ENCODE results near the gene ERAP2.
"Not testable (repeated sequence)": the region's sequence is repeated elsewhere in the genome, so short reads cannot be mapped to it uniquely, and the experiment has no call there.

Gene ERAP2, protein sequence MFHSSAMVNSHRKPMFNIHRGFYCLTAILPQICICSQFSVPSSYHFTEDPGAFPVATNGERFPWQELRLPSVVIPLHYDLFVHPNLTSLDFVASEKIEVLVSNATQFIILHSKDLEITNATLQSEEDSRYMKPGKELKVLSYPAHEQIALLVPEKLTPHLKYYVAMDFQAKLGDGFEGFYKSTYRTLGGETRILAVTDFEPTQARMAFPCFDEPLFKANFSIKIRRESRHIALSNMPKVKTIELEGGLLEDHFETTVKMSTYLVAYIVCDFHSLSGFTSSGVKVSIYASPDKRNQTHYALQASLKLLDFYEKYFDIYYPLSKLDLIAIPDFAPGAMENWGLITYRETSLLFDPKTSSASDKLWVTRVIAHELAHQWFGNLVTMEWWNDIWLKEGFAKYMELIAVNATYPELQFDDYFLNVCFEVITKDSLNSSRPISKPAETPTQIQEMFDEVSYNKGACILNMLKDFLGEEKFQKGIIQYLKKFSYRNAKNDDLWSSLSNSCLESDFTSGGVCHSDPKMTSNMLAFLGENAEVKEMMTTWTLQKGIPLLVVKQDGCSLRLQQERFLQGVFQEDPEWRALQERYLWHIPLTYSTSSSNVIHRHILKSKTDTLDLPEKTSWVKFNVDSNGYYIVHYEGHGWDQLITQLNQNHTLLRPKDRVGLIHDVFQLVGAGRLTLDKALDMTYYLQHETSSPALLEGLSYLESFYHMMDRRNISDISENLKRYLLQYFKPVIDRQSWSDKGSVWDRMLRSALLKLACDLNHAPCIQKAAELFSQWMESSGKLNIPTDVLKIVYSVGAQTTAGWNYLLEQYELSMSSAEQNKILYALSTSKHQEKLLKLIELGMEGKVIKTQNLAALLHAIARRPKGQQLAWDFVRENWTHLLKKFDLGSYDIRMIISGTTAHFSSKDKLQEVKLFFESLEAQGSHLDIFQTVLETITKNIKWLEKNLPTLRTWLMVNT

DNA sequence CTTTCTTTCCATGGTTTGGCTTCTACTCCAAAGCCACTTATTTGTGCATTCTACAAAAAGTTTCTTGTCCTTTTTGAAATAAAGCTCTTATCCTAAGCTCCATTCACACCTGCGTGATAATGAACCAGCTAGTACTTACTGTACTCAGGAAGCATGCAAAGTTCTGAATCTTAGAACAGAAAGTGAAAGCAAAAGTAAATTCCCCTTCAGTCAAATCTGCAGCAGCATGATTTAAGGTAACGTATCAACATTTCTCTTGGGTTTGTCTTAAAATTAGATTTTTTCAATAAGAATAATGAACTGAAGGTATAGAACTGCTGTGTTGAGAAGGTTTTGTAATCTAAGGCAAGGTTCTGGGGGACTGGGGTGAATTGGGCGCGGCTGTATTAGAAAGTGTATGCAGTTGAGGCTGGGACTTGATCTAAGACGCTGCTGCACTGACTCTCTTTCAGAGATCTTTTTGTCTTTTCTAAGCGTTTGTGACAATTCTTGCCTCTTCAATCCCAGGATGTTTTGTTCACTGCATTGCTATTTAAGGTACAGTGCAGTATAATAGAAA, at the start of gene ERAP2:
Gene ERAP2, plus strand, starts transcription at position 209 of the 559 bp plus-strand sequence. CDS start 3,186 bp downstream, outside the sequence.
- DNase-seq: peak in 1 of 2 experiments; percentile 31

DNA sequence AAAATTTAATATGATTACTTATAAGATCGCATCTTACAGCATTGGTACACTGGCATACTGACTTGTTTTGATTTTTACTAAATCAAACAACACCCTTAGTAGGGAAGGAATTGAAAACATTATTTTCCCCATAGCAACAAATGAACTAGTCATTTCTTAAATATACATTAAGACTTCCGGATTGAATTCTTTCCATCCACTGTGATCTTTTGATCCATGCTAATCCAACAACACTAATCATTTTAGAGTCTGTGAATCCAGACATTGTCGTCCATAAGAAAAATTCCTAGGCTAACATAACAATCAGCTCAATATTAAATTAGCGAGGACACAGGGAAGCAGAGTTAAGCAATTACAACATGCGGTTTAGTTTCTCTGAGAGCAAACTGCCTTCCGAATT, 47.0 kb upstream of the ERAP2 start:
- DNase-seq: no peak

DNA sequence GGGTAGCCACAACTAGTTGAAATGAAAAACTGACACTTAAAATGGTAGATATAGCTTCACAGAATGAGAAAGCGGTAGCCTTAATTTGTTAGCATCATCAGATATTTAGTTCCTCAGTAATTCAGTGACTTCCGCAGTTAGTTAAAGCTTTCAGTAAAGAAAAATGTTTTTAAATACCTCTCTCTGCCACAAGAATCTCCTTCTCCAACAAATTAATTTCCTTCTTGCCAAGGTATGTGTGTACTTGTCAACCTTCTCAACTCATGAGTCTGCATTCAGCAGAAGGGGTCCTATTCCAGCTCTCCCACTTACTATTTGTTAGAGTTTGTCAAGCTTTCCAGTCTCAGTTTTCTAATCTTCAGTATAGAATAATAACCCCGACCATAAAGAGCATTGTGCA, 42.3 kb upstream of the ERAP2 start:
- no peak for DNase-seq

DNA sequence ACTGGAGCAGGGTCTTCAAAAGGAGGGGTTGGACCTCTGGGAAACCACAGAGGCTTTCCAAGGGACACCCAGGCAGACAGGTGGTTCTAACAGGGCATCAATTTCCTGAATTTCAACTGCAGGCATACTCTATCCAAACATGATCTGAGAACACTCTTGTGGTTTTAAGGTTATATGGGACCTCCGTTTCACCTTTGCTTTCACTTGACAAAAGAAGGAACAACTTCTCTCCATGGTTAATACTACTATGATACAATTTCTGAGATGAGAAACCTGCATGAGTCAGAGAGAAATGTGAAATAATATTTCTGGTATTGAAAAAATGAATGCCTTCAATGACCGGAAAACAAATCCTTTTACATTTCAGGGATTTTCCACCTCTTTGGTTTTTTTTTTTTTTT, 40.5 kb upstream of the ERAP2 start:
- DNase-seq: no peak

DNA sequence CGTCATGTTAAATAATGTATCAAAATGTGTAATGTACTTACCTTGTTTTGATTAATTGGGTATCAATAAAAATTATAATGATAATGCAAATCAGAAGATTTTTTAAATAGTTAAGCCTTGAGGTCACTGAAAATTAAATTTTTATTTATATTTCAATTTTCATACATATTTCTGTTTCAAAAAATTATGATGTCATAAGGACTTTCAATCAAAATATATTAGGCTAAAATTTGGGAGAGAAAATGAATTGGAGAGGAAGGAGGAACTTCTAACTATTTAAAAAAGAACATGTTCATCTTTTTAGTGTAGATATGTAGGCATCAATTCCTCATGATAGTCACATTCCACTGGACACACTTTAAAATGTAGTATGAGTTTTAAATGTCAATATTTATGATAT, 39.5 kb upstream of the ERAP2 start:
- no peak for DNase-seq

DNA sequence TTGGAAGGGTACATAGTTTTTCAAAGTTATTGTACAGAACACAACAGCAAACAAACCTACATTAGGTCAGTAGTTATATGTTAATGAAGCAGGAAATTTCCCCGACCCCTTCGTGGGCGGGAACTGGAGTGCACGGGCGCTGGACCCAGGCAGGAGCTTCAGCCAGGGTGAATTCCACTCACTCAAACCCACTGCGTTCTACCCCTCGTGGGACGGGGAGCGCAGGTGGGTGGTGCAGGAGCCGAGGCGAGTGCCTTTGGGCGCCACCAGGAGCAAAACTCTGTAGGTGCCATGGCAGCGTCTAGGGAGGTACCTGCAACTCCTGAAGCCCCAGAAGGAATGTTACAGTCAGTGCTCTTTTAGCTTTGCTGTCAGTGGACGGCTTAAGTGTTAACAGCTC, 39.0 kb upstream of the ERAP2 start:
- DNase-seq: no peak

DNA sequence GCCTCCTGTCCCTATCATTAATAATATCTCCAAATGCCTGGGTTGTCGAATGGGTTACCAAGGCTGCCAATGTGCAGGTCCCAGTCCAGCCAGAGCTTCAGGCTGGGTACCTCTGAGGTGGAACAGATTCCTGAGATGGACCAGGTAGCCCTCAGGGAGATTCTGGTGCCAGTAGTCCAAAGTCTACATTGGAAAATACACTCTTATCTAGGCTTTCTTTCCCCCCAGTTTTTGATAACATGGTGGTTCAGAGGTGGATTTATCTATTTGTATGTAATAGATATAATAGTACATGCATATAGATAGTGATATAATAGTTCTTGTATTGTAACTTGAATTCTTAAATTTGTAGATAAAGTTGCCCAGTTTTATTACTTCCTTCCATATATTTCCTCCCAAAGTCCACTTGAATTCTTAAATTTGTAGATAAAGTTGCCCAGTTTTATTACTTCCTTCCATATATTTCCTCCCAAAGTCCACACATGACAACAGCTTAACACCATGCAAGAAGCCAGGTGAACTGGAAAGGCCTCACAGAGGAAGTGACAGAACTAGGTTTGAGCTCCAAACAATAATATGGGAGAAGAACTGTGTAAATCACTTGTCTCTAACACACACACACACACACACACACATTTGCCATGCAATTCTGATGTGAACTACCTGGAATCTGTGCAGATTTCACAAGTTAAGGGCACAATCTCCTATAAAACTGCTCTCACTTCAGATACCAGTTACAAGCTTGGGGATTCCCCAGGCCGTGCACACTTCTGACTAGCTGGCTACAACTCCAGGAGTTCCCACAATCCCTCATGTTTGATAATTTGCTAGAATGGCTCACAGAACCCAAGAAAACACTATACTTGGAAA, 37.9 kb upstream of the ERAP2 start:
- no peak for DNase-seq

DNA sequence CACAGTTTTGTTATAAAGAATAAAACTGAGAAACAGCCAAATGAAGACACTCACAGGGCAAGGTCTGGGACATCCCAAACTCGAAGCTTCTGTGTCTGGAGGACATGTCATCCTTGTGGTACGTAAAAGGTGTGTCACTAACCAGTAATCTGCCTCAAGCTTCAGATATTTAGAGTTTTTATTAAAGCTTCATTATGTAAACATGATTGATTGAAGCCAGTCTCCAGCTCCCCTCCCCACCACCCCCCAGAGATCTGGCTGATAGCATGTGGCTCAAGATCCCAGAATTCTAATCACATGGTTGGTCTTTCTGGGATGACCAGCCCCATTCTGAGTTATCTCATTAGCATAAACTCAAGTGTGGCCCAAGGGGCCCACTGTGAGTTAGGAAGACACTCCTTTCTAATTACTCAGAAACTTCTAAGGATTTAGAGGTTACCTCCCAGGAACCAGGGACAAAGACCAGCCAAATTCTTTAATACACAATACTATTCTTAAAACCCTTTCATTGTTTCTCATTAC, 37.2 kb upstream of the ERAP2 start:
- no peak for DNase-seq

DNA sequence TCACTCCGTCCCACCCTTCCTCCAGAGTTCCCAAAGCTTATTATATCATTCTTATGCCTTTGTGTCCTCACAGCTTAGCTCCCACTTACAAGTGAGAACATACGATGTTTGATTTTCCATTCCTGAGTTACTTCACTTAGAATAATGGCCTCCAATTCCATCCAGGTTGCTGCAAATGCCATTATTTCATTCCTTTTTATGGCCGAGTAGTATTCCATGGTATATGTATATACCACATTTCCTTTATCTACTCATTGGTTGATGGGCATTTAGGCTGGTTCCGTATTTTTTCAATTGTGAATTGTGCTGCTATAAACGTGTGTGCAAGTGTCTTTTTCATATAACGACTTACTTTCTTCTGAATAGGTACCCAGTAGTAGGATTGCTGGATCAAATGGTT, 34.4 kb upstream of the ERAP2 start:
- not testable (repeated sequence) for DNase-seq

DNA sequence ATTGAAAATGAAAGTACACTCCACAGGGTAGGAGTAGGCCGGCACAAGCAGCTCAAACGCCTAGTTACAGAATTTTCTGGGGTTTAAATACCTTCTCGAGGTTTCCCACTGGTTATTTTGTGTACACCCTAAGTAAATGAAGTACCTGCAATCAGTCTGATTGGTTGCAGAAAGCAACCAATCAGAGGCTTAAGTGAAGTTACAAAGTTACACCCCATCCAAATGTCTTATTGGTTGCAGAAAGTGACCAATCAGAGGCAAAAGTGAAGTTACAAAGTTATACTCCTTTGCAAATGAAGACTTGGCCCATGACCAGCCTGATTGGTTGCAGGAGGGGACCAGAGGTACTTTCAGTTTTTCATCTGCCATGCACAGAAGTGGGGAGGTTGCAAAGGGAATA, 33.2 kb upstream of the ERAP2 start:
- no peak for DNase-seq

DNA sequence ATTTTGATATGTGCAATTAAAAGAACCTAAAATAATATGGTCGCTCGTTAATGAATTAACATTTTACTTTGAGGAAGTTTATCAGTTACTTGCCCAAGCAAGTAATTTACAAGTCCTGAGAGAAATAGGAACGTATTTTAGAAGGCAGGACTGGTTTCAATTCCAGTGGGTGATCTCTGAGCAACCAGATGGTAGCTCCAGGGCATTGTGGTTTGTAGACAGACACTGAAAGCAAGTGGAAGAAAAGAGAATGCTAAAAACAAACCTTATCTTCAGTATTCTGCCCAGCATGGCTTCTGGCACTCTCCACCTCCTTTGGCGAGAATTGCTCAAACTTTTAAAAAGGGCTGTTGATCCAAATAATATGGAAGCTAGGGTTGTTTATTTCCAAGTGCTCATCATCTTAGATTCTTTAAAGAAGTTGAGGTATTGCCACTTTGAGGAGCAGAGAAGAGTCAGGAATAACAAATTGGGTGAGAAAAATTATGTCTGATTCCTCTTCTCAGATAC, 31.8 kb upstream of the ERAP2 start:
- DNase-seq: no peak

DNA sequence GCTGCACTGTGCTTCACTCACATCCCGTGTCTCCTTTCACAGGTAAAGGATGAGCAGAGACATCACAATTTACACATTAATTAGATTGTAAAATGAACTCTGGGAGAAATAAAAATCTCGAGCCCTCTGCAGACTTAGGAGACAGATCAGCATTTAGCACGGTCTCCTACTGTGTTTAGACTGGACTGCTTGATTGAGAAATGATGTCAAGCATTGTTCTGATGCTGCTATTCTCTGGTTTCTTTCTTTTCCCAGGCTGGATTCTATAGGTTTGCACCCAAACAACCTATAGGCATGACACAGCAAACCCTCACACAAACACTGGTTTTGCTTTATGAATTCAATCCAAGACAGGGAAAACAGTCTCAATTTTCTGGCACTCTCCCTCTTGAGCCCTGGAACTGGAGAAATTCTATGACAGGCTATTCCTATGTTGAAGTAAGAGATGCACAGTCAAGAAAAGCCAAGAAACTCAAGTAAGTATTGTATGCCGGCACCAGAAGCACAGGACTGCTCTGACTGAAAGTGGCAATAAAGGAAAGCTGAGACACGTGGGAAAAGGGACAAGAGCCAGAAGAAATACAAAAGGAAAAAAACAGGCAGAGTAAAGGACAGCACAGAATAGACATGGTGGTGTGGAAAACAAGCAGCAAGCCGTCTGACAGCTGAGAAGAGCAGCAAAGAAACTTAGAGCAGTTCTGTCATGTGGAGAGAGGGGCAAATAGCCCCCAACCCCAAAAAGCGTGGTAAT, 24.8 kb upstream of the ERAP2 start:
- DNase-seq: no peak

DNA sequence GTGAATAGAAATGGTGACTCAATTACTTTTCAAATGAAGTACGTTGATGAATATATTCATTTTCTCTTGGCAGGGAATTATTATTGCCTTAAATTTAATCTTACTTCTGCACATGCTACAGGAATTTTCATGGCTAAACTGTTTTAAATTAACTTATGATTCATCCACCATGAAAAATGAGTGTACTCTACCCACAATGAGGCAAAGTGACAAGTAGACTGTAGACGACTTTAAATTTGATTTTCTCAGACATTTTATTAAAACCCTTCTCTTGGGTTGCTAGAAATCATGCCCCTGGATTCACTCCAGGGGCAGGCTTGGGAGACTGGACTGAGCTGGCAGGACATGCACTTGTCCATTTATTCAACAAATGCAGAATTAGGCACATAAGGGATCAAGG, 23.5 kb upstream of the ERAP2 start:
- DNase-seq: no peak

DNA sequence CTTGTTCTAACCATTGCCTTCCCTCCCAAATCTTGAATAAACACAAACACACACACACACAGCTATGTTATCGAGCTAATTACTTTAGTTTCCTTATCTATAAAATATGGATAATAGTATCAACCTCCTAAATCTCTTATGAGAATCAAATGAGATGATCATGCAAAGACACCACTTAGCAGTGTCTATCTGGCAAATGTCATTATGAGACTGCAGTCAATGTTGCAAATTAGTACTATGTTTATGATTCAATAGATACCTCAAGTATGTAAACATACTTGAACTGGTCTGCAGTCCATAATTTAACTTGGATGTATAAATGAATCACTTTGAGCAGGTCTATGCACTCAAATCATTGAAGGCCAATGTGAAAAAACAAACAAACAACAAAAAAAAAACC, 22.2 kb upstream of the ERAP2 start:
- DNase-seq: no peak

DNA sequence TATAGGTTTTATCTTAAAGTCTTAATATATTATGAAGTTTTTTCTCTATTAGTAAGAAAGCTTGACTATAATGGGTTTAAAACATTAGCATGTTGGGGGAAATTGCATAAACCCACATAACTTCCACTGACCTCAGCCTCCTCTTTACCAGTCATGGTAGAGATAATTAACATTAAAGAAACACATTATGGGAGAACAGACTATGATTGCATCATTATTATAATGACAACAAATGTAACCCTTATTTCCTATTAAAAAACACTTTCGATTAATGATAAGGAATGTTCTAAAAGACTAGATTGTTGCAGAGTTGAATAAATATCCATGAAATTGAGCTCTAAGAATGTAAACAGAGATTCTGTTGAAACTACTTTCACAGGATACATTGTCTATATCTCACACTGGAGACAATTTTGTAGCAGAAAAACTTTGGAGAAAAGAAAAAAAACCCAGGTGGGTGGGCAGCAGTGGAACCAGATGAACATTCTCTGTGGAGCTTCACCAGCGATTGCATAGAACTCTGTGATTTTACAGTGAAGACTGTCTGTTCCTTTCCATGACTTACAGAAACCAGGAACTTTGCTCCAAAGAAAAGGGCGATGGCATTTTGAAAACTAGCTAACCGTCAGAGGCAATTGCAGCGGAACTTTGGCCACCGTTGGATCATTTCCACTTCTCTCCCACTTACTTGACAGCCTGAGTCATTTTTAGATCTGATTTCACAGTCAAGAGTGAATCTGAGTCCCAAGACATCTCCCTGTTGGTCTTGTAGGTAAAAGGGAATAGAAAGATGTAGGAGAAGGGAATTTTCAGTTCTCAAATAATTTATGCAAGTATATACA, 21.0 kb upstream of the ERAP2 start:
- no peak for DNase-seq

DNA sequence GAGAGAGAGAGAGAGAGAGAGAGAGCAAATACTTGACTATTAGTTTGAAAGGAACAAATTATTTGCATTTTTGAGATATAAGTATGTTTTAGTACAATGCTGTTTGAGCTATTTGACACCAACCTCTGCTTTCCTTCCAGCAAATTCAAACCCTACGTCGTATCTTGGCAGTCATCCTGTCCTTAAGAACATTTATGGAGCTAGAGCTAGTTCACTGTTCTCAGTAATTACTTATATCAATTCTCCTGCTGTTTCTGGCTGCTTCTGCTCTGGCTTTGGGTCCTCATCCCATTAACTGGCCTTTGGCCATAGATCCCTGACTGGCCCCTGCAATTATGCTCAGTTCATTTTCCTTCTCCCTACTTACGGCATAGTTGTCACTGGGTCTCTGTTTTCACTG, 19.9 kb upstream of the ERAP2 start:
- DNase-seq: no peak

DNA sequence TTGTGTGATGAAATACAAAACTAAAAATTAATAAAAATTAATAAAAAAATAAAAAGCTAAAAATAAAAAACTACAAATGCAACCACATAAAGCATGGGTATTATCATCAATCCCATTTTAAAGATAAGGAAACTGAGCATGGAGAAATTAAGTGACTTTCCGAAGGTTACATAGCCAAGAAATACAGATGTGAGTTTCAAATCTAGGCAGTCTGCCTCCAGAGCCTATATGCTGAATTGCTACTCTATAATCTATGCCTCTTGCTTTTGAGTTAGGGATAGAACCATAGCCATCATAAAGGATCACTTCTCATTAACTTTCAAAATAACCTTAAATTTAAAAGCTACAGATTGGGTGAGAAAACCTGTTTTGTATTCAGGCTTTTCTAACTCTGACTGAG, 18.8 kb upstream of the ERAP2 start:
- DNase-seq: no peak

DNA sequence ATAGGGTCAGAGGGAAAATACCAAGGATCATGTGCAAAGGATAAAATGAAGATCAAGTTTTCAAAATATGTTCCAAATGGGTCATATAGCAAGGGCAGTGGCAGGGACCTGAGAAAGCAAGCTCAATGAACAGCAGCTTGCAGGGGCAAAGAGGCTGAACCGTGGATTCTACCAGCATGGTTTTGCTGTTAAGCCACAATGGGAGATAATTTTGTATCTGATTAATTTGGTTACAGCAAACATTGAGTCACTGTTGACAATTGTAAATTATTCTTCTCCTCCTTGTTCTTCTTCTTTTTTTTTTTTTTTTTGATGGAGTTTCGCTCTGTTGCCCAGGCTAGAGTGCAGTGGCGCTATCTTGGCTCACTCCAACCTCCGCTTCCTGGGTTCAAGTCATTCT, 18.4 kb upstream of the ERAP2 start:
- no peak for DNase-seq

DNA sequence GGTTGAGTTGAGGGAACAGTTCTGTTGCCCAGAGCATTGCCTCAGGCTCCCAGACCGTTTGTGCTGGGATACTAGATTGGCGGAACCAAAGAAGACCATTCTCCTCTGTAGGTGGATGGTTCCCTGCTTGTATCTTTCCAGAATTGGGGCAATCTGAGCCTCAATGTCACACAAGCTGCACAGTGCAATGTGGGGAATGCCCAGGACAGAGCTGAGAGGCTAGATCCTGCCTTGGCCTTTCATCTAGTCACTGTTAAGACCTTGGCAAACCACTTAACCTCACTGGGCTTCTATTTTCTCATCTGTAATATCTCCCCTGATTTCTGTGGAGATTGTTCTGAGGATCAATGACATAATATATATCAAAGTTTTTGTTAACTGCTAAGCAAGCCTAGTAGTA, 16.9 kb upstream of the ERAP2 start:
- no peak for DNase-seq

DNA sequence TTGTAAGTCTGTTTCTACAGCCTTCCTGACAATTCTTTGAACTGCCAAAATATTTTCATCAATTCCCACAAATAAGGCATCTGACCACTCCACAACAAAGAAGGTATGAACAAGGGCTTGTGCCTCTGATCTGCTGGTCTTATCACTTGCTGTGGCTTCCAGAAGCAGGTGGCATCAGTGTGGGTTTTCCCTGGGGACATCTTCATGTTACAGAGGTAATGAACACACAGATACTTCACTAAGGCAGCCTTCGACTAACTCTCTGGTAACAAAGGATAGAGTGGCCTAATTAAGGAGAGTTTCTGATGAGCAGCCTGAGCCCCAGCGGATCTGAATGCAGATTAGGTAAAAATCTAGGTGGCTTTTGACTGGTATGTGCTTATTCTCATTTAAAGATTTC, 15.2 kb upstream of the ERAP2 start:
- DNase-seq: no peak
